AG09319 (cell line): ENCODE data around the gene QPCTL.
"Not testable (repeated sequence)": the region's sequence is repeated elsewhere in the genome, so short reads cannot be mapped to it uniquely, and the experiment has no call there.

Source experiments
- DNase-seq: peaks from one replicate; pipeline ENCODE4 v3.0.0-alpha.2; 2010; ENCODE audit warnings: low read depth; ENCODE audit errors: extremely low read depth
- CTCF ChIP-seq: IDR thresholded peaks from 2 replicates; pipeline ENCODE4 v1.5.1; 2011; ENCODE audit warnings: low read depth, mild to moderate bottlenecking, inconsistent platforms, low read length, moderate library complexity

QPCTL gene

GRCh38 chr19:45677351-45678230 lies 14.9 kb upstream of the QPCTL start:
- DNase-seq = no peak
- TF ChIP-seq CTCF = peak; percentile 36

- no peak for DNase-seq
- peak; percentile 79 for TF ChIP-seq CTCF
These were observed 11.0 kb upstream of the QPCTL start for GRCh38 chr19:45681391-45682015.

- TF ChIP-seq CTCF = no peak
- DNase-seq = no peak
These were observed 10.3 kb upstream of the QPCTL start for GRCh38 chr19:45682117-45682516.

- no peak for DNase-seq
- no peak for TF ChIP-seq CTCF
These were observed 9.6 kb upstream of the QPCTL start for GRCh38 chr19:45682908-45683307.

- not testable (repeated sequence) for DNase-seq
These were observed 7.4 kb upstream of the QPCTL start for GRCh38 chr19:45685045-45685444.

- TF ChIP-seq CTCF = no peak
- DNase-seq = no peak
These were observed 4.9 kb upstream of the QPCTL start for GRCh38 chr19:45687599-45687998.

- no peak for TF ChIP-seq CTCF
These were observed 815 bp upstream of the QPCTL start, which contains the start of gene SNRPD2 for GRCh38 chr19:45691516-45692186. TSS of gene SNRPD2 (minus strand) at chr19:45691953. CDS start at chr19:45691888, 65 bp downstream.

More at GRCh38 chr19:45691516-45692186, 815 bp upstream of the QPCTL start, which contains the start of gene SNRPD2:
- DNase-seq = peak; percentile 83
